Nephron (organoid): ENCODE measurements around the gene GBF1.

Source experiments
- H3K27ac Mint-ChIP-seq, 3 experiments: 2 replicates each; pipeline ENCODE4 v1.8.0; 2020; ENCODE audit warnings: mixed read lengths in 3 of 3, mild to moderate bottlenecking in 2 of 3, moderate library complexity in 1 of 3
- H3K27me3 Mint-ChIP-seq: 2 replicates; pipeline ENCODE4 v1.8.0; 2021; ENCODE audit warnings: low read depth, mild to moderate bottlenecking, moderate library complexity, mixed read lengths
- H3K36me3 Mint-ChIP-seq: 2 replicates; pipeline ENCODE4 v1.8.0; 2020; ENCODE audit warnings: low read depth, mixed read lengths
- H3K4me1 Mint-ChIP-seq: 2 replicates; pipeline ENCODE4 v1.8.0; 2020; ENCODE audit warnings: mixed read lengths
- H3K4me3 Mint-ChIP-seq, 3 experiments: 2 replicates each; pipeline ENCODE4 v1.8.0; 2020; ENCODE audit warnings: mild to moderate bottlenecking in 3 of 3, mixed read lengths in 3 of 3, moderate library complexity in 2 of 3
- H3K9me3 Mint-ChIP-seq: 2 replicates; pipeline ENCODE4 v1.8.0; 2020; ENCODE audit warnings: mixed read lengths
- CTCF ChIP-seq, 3 experiments: fragments of 200-600 bp; sonication (generic); IDR thresholded peaks; one replicate each; pipeline ENCODE4 v1.5.0; 2021; ENCODE audit warnings: antibody characterized with exemption in 3 of 3; ENCODE audit not compliant: unreplicated experiment in 3 of 3

GBF1 gene

GRCh38 chr10:102245082-102245931 is at the start of gene GBF1:
GBF1 (plus strand) TSS chr10:102245532; CDS start chr10:102258939, 13,407 bp downstream.
- Mint-ChIP-seq H3K9me3 (no peaks in the 10 kb centered on the region), H3K27me3 (peaks cover 14% of the 10 kb centered on the region), H3K36me3 (peaks cover 7% of the 10 kb centered on the region), H3K4me3 (peak within 1 kb of the TSS; percentile 97 to 99 (median 97)), H3K27ac (peak within 1 kb of the TSS; percentile 25 to 92 (median 61)), H3K4me1 (peaks cover 38% of the 10 kb centered on the region)
- no peak for TF ChIP-seq CTCF (IDR thresholded peaks at IDR 0.05; ENCODE audit: unreplicated experiment in 3 of 3)

- Mint-ChIP-seq H3K4me1 (peaks cover 5% of the 10 kb centered on the region), H3K4me3 (no peak overlapping the region), H3K9me3 (peaks cover 23% of the 10 kb centered on the region), H3K27me3 (peaks cover 30% of the 10 kb centered on the region), H3K36me3 (no peaks in the 10 kb centered on the region), H3K27ac (no peak overlapping the region)
- TF ChIP-seq CTCF (IDR thresholded peaks at IDR 0.05; ENCODE audit: unreplicated experiment in 3 of 3), result no peak
Observed at GRCh38 chr10:102196893-102197292, 48.4 kb upstream of the GBF1 start.

- Mint-ChIP-seq H3K9me3 (peaks cover 24% of the 10 kb centered on the region), H3K36me3 (no peaks in the 10 kb centered on the region), H3K27me3 (peaks cover 27% of the 10 kb centered on the region), H3K4me1 (peaks cover 5% of the 10 kb centered on the region), H3K4me3 (no peak overlapping the region), H3K27ac (no peak overlapping the region)
- TF ChIP-seq CTCF (IDR thresholded peaks at IDR 0.05; ENCODE audit: unreplicated experiment in 3 of 3), result no peak
Observed at GRCh38 chr10:102198027-102198426, 47.3 kb upstream of the GBF1 start.

- Mint-ChIP-seq H3K36me3 (no peaks in the 10 kb centered on the region), H3K4me3 (no peak overlapping the region), H3K27me3 (peaks cover 7% of the 10 kb centered on the region), H3K4me1 (peaks cover 5% of the 10 kb centered on the region), H3K27ac (no peak overlapping the region), H3K9me3 (peaks cover 21% of the 10 kb centered on the region)
- no peak for TF ChIP-seq CTCF (IDR thresholded peaks at IDR 0.05; ENCODE audit: unreplicated experiment in 3 of 3)
Observed at GRCh38 chr10:102200751-102201640, 44.3 kb upstream of the GBF1 start.

GRCh38 chr10:102202386-102202785 is 42.9 kb upstream of the GBF1 start:
- Mint-ChIP-seq H3K27me3 (peaks cover 7% of the 10 kb centered on the region), H3K27ac (no peak overlapping the region), H3K4me3 (no peak overlapping the region), H3K36me3 (no peaks in the 10 kb centered on the region), H3K9me3 (peaks cover 18% of the 10 kb centered on the region), H3K4me1 (no peaks in the 10 kb centered on the region)
- TF ChIP-seq CTCF (IDR thresholded peaks at IDR 0.05; ENCODE audit: unreplicated experiment in 3 of 3), result no peak
